ENCODE results near the gene IQCC.

- TF ChIP-seq CTCF (IDR thresholded peaks at IDR 0.05): no peak
- TF ChIP-seq EP300 (IDR thresholded peaks at IDR 0.05): no peak
- no peak for TF ChIP-seq POLR2AphosphoS5 (IDR thresholded peaks at IDR 0.05)
These were observed 7.0 kb upstream of the IQCC start for GRCh38 chr1:32198237-32199042.
